NCI-H2171 treated with DMSO at 0.1 percent for 48 hours (cell line): ENCODE measurements around the gene ZNF217.
"Not testable (repeated sequence)": the region's sequence is repeated elsewhere in the genome, so short reads cannot be mapped to it uniquely, and the experiment has no call there.

Experiments
- DNase-seq: peaks from one replicate; lab custom pipeline; 2025; lab: John Stamatoyannopoulos, UW

ZNF217 gene

GRCh38 chr20:53593466-53594007 lies at the start of gene ZNF217:
TSS of gene ZNF217 (minus strand) at chr20:53593839. CDS start at chr20:53582826, 11,013 bp downstream.
- peak; percentile 67 for DNase-seq

- no peak for DNase-seq
These were observed 49.6 kb upstream of the ZNF217 start for GRCh38 chr20:53643031-53643832.

- no peak for DNase-seq
These were observed 48.8 kb upstream of the ZNF217 start for GRCh38 chr20:53642196-53643030.

- no peak for DNase-seq
These were observed 46.2 kb upstream of the ZNF217 start for GRCh38 chr20:53639647-53640440.

GRCh38 chr20:53639128-53639527 lies 45.5 kb upstream of the ZNF217 start:
- DNase-seq, result no peak

- not testable (repeated sequence) for DNase-seq
These were observed 43.7 kb upstream of the ZNF217 start for GRCh38 chr20:53637310-53637709.

- DNase-seq, result no peak
These were observed 43.0 kb upstream of the ZNF217 start for GRCh38 chr20:53636540-53637097.

GRCh38 chr20:53635221-53635620 lies 41.6 kb upstream of the ZNF217 start:
- DNase-seq, result no peak

GRCh38 chr20:53631909-53632662 lies 38.4 kb upstream of the ZNF217 start:
- DNase-seq, result no peak

- no peak for DNase-seq
These were observed 35.8 kb upstream of the ZNF217 start for GRCh38 chr20:53629436-53629835.

GRCh38 chr20:53628758-53629157 lies 35.1 kb upstream of the ZNF217 start:
- not testable (repeated sequence) for DNase-seq

- no peak for DNase-seq
These were observed 34.4 kb upstream of the ZNF217 start for GRCh38 chr20:53628076-53628475.

GRCh38 chr20:53627001-53627400 lies 33.4 kb upstream of the ZNF217 start:
- DNase-seq, result not testable (repeated sequence)

GRCh38 chr20:53626584-53626983 lies 32.9 kb upstream of the ZNF217 start:
- DNase-seq, result no peak

GRCh38 chr20:53625311-53626129 lies 31.9 kb upstream of the ZNF217 start:
- no peak for DNase-seq

- not testable (repeated sequence) for DNase-seq
These were observed 31.2 kb upstream of the ZNF217 start for GRCh38 chr20:53624927-53625250.

GRCh38 chr20:53623454-53624211 lies 30.0 kb upstream of the ZNF217 start:
- peak; percentile 89 for DNase-seq

- no peak for DNase-seq
These were observed 29.5 kb upstream of the ZNF217 start for GRCh38 chr20:53623134-53623453.
